H9 (cell line): ENCODE measurements around the gene OTX1. TPM values are rescaled to one million over a fixed set of nuclear protein-coding genes. Genes with fewer than 3 reads are reported as not detected.

ENCODE experiments used
- DNase-seq: peaks from one replicate; pipeline ENCODE4 v3.0.0-alpha.2; 2017
- H2AFZ ChIP-seq: one replicate; pipeline ENCODE4 v1.6.1; 2013; ENCODE audit warnings: mild to moderate bottlenecking, low read length, control low read depth, moderate library complexity
- H2AK5ac ChIP-seq: 2 replicates; pipeline ENCODE4 v1.6.1; 2013; ENCODE audit warnings: low read length, control low read depth, mixed read lengths; ENCODE audit not compliant: insufficient read length
- H2BK120ac ChIP-seq: one replicate; pipeline ENCODE4 v1.6.1; 2013; ENCODE audit warnings: low read depth, mild to moderate bottlenecking, low read length, control low read depth, inconsistent platforms; ENCODE audit not compliant: poor library complexity, severe bottlenecking
- H2BK12ac ChIP-seq: 2 replicates; pipeline ENCODE4 v1.6.1; 2013; ENCODE audit warnings: low read length, control low read depth, mixed read lengths, low read depth; ENCODE audit not compliant: insufficient read length
- H2BK15ac ChIP-seq: 2 replicates; pipeline ENCODE4 v1.6.1; 2013; ENCODE audit warnings: low read depth, low read length, control low read depth
- H2BK20ac ChIP-seq: one replicate; pipeline ENCODE4 v1.6.1; 2013; ENCODE audit warnings: low read depth, mild to moderate bottlenecking, low read length, control low read depth, inconsistent platforms; ENCODE audit not compliant: poor library complexity, severe bottlenecking
- H2BK5ac ChIP-seq: 2 replicates; pipeline ENCODE4 v1.6.1; 2013; ENCODE audit warnings: low read length, control low read depth, mixed read lengths; ENCODE audit not compliant: insufficient read length
- H3K14ac ChIP-seq: 2 replicates; pipeline ENCODE4 v1.6.1; 2013; ENCODE audit warnings: low read length, control low read depth; ENCODE audit not compliant: insufficient read depth
- H3K18ac ChIP-seq: 2 replicates; pipeline ENCODE4 v1.6.1; 2013; ENCODE audit warnings: low read depth, mild to moderate bottlenecking, mixed read lengths, low read length, control low read depth; ENCODE audit not compliant: insufficient read length
- H3K23ac ChIP-seq: 2 replicates; pipeline ENCODE4 v1.6.1; 2013; ENCODE audit warnings: low read length, control low read depth, mixed read lengths, low read depth; ENCODE audit not compliant: insufficient read length
- H3K23me2 ChIP-seq: 2 replicates; pipeline ENCODE4 v1.6.1; 2013; ENCODE audit warnings: low read depth, mild to moderate bottlenecking, mixed read lengths, low read length, control low read depth; ENCODE audit not compliant: insufficient read length, poor library complexity, severe bottlenecking
- H3K27ac ChIP-seq: 2 replicates; pipeline ENCODE4 v1.5.1; 2013; ENCODE audit warnings: low read length, control low read depth, mixed read lengths, low read depth; ENCODE audit not compliant: insufficient read length
- H3K27me3 ChIP-seq: 2 replicates; pipeline ENCODE4 v1.6.1; 2013; ENCODE audit warnings: low read length, control low read depth, inconsistent platforms; ENCODE audit not compliant: insufficient read depth
- H3K4ac ChIP-seq: 2 replicates; pipeline ENCODE4 v1.6.1; 2013; ENCODE audit warnings: low read depth, mild to moderate bottlenecking, control low read depth, inconsistent platforms, low read length, moderate library complexity
- H3K4me1 ChIP-seq: 2 replicates; pipeline ENCODE4 v1.6.1; 2013; ENCODE audit warnings: low read length, control low read depth, inconsistent platforms; ENCODE audit not compliant: insufficient read depth
- H3K4me2 ChIP-seq: 2 replicates; pipeline ENCODE4 v1.6.1; 2013; ENCODE audit warnings: low read length, control low read depth, mixed read lengths; ENCODE audit not compliant: insufficient read length, insufficient read depth
- H3K56ac ChIP-seq: 2 replicates; pipeline ENCODE4 v1.6.1; 2013; ENCODE audit warnings: low read depth, mild to moderate bottlenecking, mixed read lengths, low read length, control low read depth; ENCODE audit not compliant: insufficient read length
- H3K79me1 ChIP-seq: 2 replicates; pipeline ENCODE4 v1.6.1; 2013; ENCODE audit warnings: low read depth, mild to moderate bottlenecking, moderate library complexity, low read length, control low read depth, inconsistent platforms; ENCODE audit not compliant: insufficient read depth, poor library complexity, severe bottlenecking
- H3K79me2 ChIP-seq: 2 replicates; pipeline ENCODE4 v1.6.1; 2013; ENCODE audit warnings: low read length, control low read depth, inconsistent platforms; ENCODE audit not compliant: insufficient read depth
- H3K9ac ChIP-seq: 2 replicates; pipeline ENCODE4 v1.6.1; 2013; ENCODE audit warnings: low read length, control low read depth, mixed read lengths; ENCODE audit not compliant: insufficient read length; ENCODE audit errors: extremely low read depth
- H3K9me3 ChIP-seq: one replicate; pipeline ENCODE4 v1.6.1; 2013; ENCODE audit warnings: low read depth, low read length, inconsistent platforms; ENCODE audit not compliant: control insufficient read depth
- H3T11ph ChIP-seq: one replicate; pipeline ENCODE4 v1.6.1; 2013; ENCODE audit warnings: mild to moderate bottlenecking, low read length, control low read depth, inconsistent platforms
- H4K20me1 ChIP-seq: one replicate; pipeline ENCODE4 v1.6.1; 2013; ENCODE audit not compliant: control insufficient read depth, insufficient read length, insufficient read depth
- H4K5ac ChIP-seq: 2 replicates; pipeline ENCODE4 v1.6.1; 2013; ENCODE audit warnings: low read depth, mild to moderate bottlenecking, mixed read lengths, low read length, control low read depth; ENCODE audit not compliant: insufficient read length
- H4K8ac ChIP-seq: replicated peaks from 2 replicates; pipeline ENCODE4 v1.6.1; 2013; ENCODE audit warnings: low read length, control low read depth, mixed read lengths, low read depth; ENCODE audit not compliant: insufficient read length
- H4K91ac ChIP-seq: 2 replicates; pipeline ENCODE4 v1.6.1; 2013; ENCODE audit warnings: low read depth, mild to moderate bottlenecking, moderate library complexity, mixed read lengths, low read length, control low read depth; ENCODE audit not compliant: insufficient read length
- H3K27ac Mint-ChIP-seq, 3 experiments: 2 replicates in 2 of 3; 3 replicates in 1 of 3; pipeline ENCODE4 v1.8.0; 2020 to 2021; ENCODE audit warnings: mixed read lengths in 3 of 3, mild to moderate bottlenecking in 1 of 3, moderate library complexity in 1 of 3
- H3K27me3 Mint-ChIP-seq: 2 replicates; pipeline ENCODE4 v1.8.0; 2021; ENCODE audit warnings: low read depth, mild to moderate bottlenecking, moderate library complexity, mixed read lengths
- H3K36me3 Mint-ChIP-seq, 3 experiments: 2 replicates in 2 of 3; 3 replicates in 1 of 3; pipeline ENCODE4 v1.8.0; 2020 to 2021; ENCODE audit warnings: low read depth in 3 of 3, mixed read lengths in 3 of 3; ENCODE audit not compliant: insufficient read depth in 1 of 3
- H3K4me1 Mint-ChIP-seq, 2 experiments: 2 replicates each; pipeline ENCODE4 v1.8.0; 2020; ENCODE audit warnings: mixed read lengths in 2 of 2
- H3K4me3 Mint-ChIP-seq, 2 experiments: 2 replicates in 1 of 2; 3 replicates in 1 of 2; pipeline ENCODE4 v1.8.0; 2020 to 2021; ENCODE audit warnings: mild to moderate bottlenecking in 2 of 2, mixed read lengths in 2 of 2, moderate library complexity in 1 of 2
- H3K9me3 Mint-ChIP-seq, 2 experiments: 2 replicates in 1 of 2; 3 replicates in 1 of 2; pipeline ENCODE4 v1.8.0; 2020; ENCODE audit warnings: mild to moderate bottlenecking in 2 of 2, mixed read lengths in 2 of 2, moderate library complexity in 1 of 2
- WGBS: extraction: QIAGEN DNeasy Blood & Tissue Kit; methylation state at CpG from one replicate; pipeline ENCODE4 v1.1.7; 2013; ENCODE audit warnings: missing lambda C conversion rate, low lambda C conversion rate, mixed read lengths; ENCODE audit not compliant: insufficient read length; ENCODE audit errors: extremely low coverage; 5-methylcytosine and 5-hydroxymethylcytosine counted together
- total RNA-seq: library from RNA; stranded (reverse); gene quantifications from 2 replicates; pipeline ENCODE4 v1.2.1, GENCODE V29; 2021
- TF ChIP-seq, protein P1 (sequence below): fragments of 200-600 bp; sonication (generic); conservative IDR thresholded peaks from 3 replicates; pipeline ENCODE4 v1.8.0; 2021; ENCODE audit warnings: antibody characterized with exemption, mild to moderate bottlenecking

The OTX1 gene
- total RNA-seq, 1 experiment from 2014 or later = 0.13 TPM

DNA sequence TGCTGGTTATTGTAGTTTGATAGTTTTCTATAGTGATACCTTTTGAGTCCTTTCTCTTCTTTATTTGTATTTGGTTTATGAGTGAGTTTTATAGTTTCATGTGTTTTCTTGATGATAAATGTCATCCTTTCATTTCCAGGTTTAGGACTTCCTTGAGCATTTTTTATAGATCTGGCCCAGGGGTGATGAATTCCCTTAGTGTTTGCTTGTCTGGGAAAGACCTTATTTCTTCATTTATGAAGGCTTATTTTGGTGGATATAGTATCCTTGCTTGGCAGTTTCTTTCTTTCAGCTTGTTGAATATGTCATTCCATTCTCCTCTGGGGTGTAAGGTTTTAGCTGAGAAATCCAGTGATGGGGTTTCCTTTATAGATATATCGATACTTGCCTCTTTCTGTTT lies 53.9 kb downstream of the OTX1 start:
- H3K36me3 Mint-ChIP-seq = peaks cover 0 to 18% (median 4%) of the 10 kb centered on the region in 3 experiments; a peak in 5 of 7 replicates
- H3K27ac Mint-ChIP-seq = no peak overlapping the region
- Histone ChIP-seq H3K27ac (no peak overlapping the region), H2BK120ac (no peak overlapping the region), H3K9me3 (no peaks in the 10 kb centered on the region), H4K20me1 (no peaks in the 10 kb centered on the region), H2AK5ac (no peak overlapping the region), H4K91ac (no peak overlapping the region), H4K5ac (no peak overlapping the region), H3K14ac (no peak overlapping the region), H2BK12ac (no peak overlapping the region), H2BK20ac (no peak overlapping the region), H3K4ac (no peak overlapping the region), H3K4me2 (no peak overlapping the region), H2AFZ (no peak overlapping the region), H3K79me2 (no peaks in the 10 kb centered on the region), H3K23ac (no peak overlapping the region), H3K4me1 (no peaks in the 10 kb centered on the region), H3K9ac (no peak overlapping the region), H3K18ac (no peak overlapping the region), H3K56ac (no peak overlapping the region), H2BK5ac (no peak overlapping the region), H2BK15ac (no peak overlapping the region), H3K79me1 (no peaks in the 10 kb centered on the region), H3K23me2 (no peaks in the 10 kb centered on the region), H3K27me3 (no peaks in the 10 kb centered on the region), H4K8ac (no peak overlapping the region), H3T11ph (no peak overlapping the region)
- H3K4me1 Mint-ChIP-seq = 0 out of 4 replicates have a peak, but pooled peaks cover 0 to 3% of the 10 kb centered on the region in 2 experiments
- peaks cover 2% of the 10 kb centered on the region; the same call in 1 of the 2 replicates for H3K27me3 Mint-ChIP-seq
- no peak overlapping the region for H3K4me3 Mint-ChIP-seq
- DNase-seq = no peak
- peaks cover 23 to 24% of the 10 kb centered on the region in 2 experiments for H3K9me3 Mint-ChIP-seq
- no CpG with 5 or more reads among the region's 1 CpG for WGBS
- TF ChIP-seq, protein P1, sequence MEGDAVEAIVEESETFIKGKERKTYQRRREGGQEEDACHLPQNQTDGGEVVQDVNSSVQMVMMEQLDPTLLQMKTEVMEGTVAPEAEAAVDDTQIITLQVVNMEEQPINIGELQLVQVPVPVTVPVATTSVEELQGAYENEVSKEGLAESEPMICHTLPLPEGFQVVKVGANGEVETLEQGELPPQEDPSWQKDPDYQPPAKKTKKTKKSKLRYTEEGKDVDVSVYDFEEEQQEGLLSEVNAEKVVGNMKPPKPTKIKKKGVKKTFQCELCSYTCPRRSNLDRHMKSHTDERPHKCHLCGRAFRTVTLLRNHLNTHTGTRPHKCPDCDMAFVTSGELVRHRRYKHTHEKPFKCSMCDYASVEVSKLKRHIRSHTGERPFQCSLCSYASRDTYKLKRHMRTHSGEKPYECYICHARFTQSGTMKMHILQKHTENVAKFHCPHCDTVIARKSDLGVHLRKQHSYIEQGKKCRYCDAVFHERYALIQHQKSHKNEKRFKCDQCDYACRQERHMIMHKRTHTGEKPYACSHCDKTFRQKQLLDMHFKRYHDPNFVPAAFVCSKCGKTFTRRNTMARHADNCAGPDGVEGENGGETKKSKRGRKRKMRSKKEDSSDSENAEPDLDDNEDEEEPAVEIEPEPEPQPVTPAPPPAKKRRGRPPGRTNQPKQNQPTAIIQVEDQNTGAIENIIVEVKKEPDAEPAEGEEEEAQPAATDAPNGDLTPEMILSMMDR = no peak
